HCT116 (cell line): ENCODE data around the gene CCDC38. TPM values are rescaled to one million over a fixed set of nuclear protein-coding genes. Genes with fewer than 3 reads are reported as not detected.

Experiments
- ATAC-seq: fragments of 200-7000 bp; cut with Tn5 transposase; 2 replicates; pipeline ENCODE4 v1.9.1; 2020; ENCODE audit warnings: mild to moderate bottlenecking, moderate library complexity
- BruUV-seq: library from RNA; stranded (reverse); fragments of 400-500 nt; replicated peaks from 2 replicates; lab custom pipeline; 2021; lab: Mats Ljungman, UMichigan
- CTCF ChIA-PET: fragments of 300-600 bp; sonication (Branson Sonifier 250); formaldehyde crosslinking; loops from one replicate; lab custom pipeline; 2021; ENCODE audit warnings: antibody characterized with exemption; lab: Charles Lee
- POLR2A ChIA-PET: fragments of 300-600, 350-600 bp; sonication (Branson Sonifier 250); formaldehyde crosslinking; loops from one replicate; lab custom pipeline; 2021; ENCODE audit warnings: antibody characterized with exemption; lab: Charles Lee
- RAD21 ChIA-PET, 2 experiments: fragments of 300-600 bp; sonication (Branson Sonifier 250); formaldehyde crosslinking; loops; one replicate each; lab custom pipeline; 2023; ENCODE audit warnings: low total read pairs in 2 of 2; ENCODE audit not compliant: uncharacterized antibody in 2 of 2, unreplicated experiment in 2 of 2, low non-redundant PET in 1 of 2; lab: Charles Lee
- DNase-seq: peaks from one replicate; pipeline ENCODE4 v3.0.0-alpha.2; 2010; ENCODE audit warnings: low read depth, low spot score
- H2AFZ ChIP-seq: fragments of 200-600 bp; shearing (Covaris generic), sonication (generic); 2 replicates; pipeline ENCODE4 v1.6.1; 2017; ENCODE audit warnings: low read depth, mixed run types, mixed read lengths, antibody characterized with exemption, low read length; ENCODE audit not compliant: poor library complexity, severe bottlenecking
- H3K27ac ChIP-seq: 2 replicates; pipeline ENCODE4 v1.5.1; 2012; ENCODE audit warnings: low read depth, low read length
- H3K27me3 ChIP-seq: fragments of 200-600 bp; sonication (generic); 2 replicates; pipeline ENCODE4 v1.6.1; 2016; ENCODE audit warnings: mixed run types, low read length, mixed read lengths; ENCODE audit not compliant: insufficient read depth
- H3K36me3 ChIP-seq, 2 experiments: fragments of 200-500 bp in 1 of 2; fragments of 200-600 bp in 1 of 2; sonication (Bioruptor generic) in 1 of 2; sonication (generic) in 1 of 2; 2 replicates each; pipeline versions ENCODE4 v1.5.1 to v1.6.1; 2014 to 2016; ENCODE audit warnings: low read length in 2 of 2, inconsistent platforms in 1 of 2, mixed read lengths in 1 of 2, mixed run types in 1 of 2; ENCODE audit not compliant: insufficient read depth in 2 of 2, control insufficient read depth in 1 of 2
- H3K4me1 ChIP-seq, 2 experiments: fragments of 200-600 bp in 1 of 2; sonication (generic) in 1 of 2; 2 replicates each; pipeline versions ENCODE4 v1.5.1 to v1.6.1; 2012 to 2017; ENCODE audit warnings: low read length in 2 of 2, inconsistent platforms in 1 of 2, mild to moderate bottlenecking in 1 of 2, mixed read lengths in 1 of 2, mixed run types in 1 of 2, moderate library complexity in 1 of 2; ENCODE audit not compliant: insufficient read depth in 2 of 2, control insufficient read depth in 1 of 2
- H3K4me2 ChIP-seq: fragments of 200-600 bp; sonication (generic); 2 replicates; pipeline ENCODE4 v1.6.1; 2017; ENCODE audit warnings: mixed run types, low read length, mixed read lengths
- H3K4me3 ChIP-seq, 2 experiments: fragments of 200-600 bp in 1 of 2; sonication (generic) in 1 of 2; replicated peaks in 1 of 2; 2 replicates each; pipeline ENCODE4 v1.5.1; 2011 to 2016; ENCODE audit warnings: low read length in 2 of 2, control low read depth in 1 of 2, low read depth in 1 of 2, mild to moderate bottlenecking in 1 of 2, mixed read lengths in 1 of 2, mixed run types in 1 of 2
- H3K79me2 ChIP-seq: fragments of 200-600 bp; sonication (generic); 2 replicates; pipeline ENCODE4 v1.6.1; 2017; ENCODE audit warnings: mild to moderate bottlenecking, mixed run types, low read length, moderate library complexity, mixed read lengths; ENCODE audit not compliant: insufficient read depth
- H3K9ac ChIP-seq: fragments of 200-600 bp; sonication (generic); 2 replicates; pipeline ENCODE4 v1.6.1; 2016; ENCODE audit warnings: low read length, mixed read lengths
- H3K9me2 ChIP-seq: fragments of 200-600 bp; sonication (generic), shearing (Covaris generic); 2 replicates; pipeline ENCODE4 v1.6.1; 2017; ENCODE audit warnings: mixed run types, mild to moderate bottlenecking, moderate library complexity; ENCODE audit not compliant: insufficient read depth
- H3K9me3 ChIP-seq, 2 experiments: fragments of 200-500 bp in 1 of 2; fragments of 200-600 bp in 1 of 2; sonication (Bioruptor generic) in 1 of 2; sonication (generic) in 1 of 2; 2 replicates each; pipeline ENCODE4 v1.6.1; 2014 to 2017; ENCODE audit warnings: low read length in 2 of 2, mixed read lengths in 2 of 2, inconsistent platforms in 1 of 2, low read depth in 1 of 2, mild to moderate bottlenecking in 1 of 2, mixed run types in 1 of 2, moderate library complexity in 1 of 2; ENCODE audit not compliant: control insufficient read depth in 1 of 2, insufficient read depth in 1 of 2
- H4K20me1 ChIP-seq: fragments of 200-600 bp; sonication (generic), shearing (Covaris generic); 2 replicates; pipeline ENCODE4 v1.6.1; 2017; ENCODE audit warnings: mixed run types, mild to moderate bottlenecking, moderate library complexity; ENCODE audit not compliant: insufficient read depth
- CEBPB ChIP-seq: IDR thresholded peaks from 2 replicates; pipeline ENCODE4 v1.6.1; 2012; ENCODE audit warnings: low read depth
- ELF1 ChIP-seq: IDR thresholded peaks from 2 replicates; pipeline ENCODE4 v1.6.1; 2012; ENCODE audit warnings: low read depth, borderline replicate concordance
- POLR2A ChIP-seq: IDR thresholded peaks from 2 replicates; pipeline ENCODE4 v1.7.0; 2011; ENCODE audit warnings: borderline replicate concordance; ENCODE audit not compliant: insufficient read depth, insufficient read length; ENCODE audit errors: extremely low read depth
- RAD21 ChIP-seq: IDR thresholded peaks from 2 replicates; pipeline ENCODE4 v1.6.1; 2012; ENCODE audit warnings: low read depth, mild to moderate bottlenecking
- SP1 ChIP-seq: IDR thresholded peaks from 2 replicates; pipeline ENCODE4 v1.6.1; 2012; ENCODE audit warnings: low read depth
- SRF ChIP-seq: IDR thresholded peaks from 2 replicates; pipeline ENCODE4 v1.6.1; 2012; ENCODE audit warnings: low read depth
- intact Hi-C: fragments of 100-400 bp; cut with micrococcal nuclease; formaldehyde crosslinking; loops from 2 replicates; pipeline ENCODE4 v1.10.0; 2022
- total RNA-seq: library from RNA; stranded (reverse); gene quantifications from one replicate; pipeline ENCODE4 v1.2.1, GENCODE V29; 2021; ENCODE audit not compliant: unreplicated experiment
- TF ChIP-seq, protein P1 (sequence below): IDR thresholded peaks from 2 replicates; pipeline ENCODE4 v1.6.1; 2012; ENCODE audit warnings: low read depth

CCDC38 gene
- total RNA-seq, 1 experiment from 2014 or later = 0.27 TPM

- Histone ChIP-seq H3K4me2 (no peak overlapping the region), H3K27ac (no peak overlapping the region), H3K27me3 (no peaks in the 10 kb centered on the region), H3K9ac (no peak overlapping the region), H3K4me3 (no peak overlapping the region), H3K79me2 (no peaks in the 10 kb centered on the region), H3K4me1 (no peaks in the 10 kb centered on the region), H2AFZ (no peak overlapping the region), H3K36me3 (no peaks in the 10 kb centered on the region), H3K9me3 (no peaks in the 10 kb centered on the region), H4K20me1 (no peaks in the 10 kb centered on the region), H3K9me2 (no peaks in the 10 kb centered on the region)
- no peak for DNase-seq
- BruUV-seq = no TSS peak
- TF ChIP-seq CEBPB (no peak), POLR2A (no peak), RAD21 (no peak), ELF1 (no peak), SRF (no peak), SP1 (no peak)
- TF ChIP-seq, protein P1, sequence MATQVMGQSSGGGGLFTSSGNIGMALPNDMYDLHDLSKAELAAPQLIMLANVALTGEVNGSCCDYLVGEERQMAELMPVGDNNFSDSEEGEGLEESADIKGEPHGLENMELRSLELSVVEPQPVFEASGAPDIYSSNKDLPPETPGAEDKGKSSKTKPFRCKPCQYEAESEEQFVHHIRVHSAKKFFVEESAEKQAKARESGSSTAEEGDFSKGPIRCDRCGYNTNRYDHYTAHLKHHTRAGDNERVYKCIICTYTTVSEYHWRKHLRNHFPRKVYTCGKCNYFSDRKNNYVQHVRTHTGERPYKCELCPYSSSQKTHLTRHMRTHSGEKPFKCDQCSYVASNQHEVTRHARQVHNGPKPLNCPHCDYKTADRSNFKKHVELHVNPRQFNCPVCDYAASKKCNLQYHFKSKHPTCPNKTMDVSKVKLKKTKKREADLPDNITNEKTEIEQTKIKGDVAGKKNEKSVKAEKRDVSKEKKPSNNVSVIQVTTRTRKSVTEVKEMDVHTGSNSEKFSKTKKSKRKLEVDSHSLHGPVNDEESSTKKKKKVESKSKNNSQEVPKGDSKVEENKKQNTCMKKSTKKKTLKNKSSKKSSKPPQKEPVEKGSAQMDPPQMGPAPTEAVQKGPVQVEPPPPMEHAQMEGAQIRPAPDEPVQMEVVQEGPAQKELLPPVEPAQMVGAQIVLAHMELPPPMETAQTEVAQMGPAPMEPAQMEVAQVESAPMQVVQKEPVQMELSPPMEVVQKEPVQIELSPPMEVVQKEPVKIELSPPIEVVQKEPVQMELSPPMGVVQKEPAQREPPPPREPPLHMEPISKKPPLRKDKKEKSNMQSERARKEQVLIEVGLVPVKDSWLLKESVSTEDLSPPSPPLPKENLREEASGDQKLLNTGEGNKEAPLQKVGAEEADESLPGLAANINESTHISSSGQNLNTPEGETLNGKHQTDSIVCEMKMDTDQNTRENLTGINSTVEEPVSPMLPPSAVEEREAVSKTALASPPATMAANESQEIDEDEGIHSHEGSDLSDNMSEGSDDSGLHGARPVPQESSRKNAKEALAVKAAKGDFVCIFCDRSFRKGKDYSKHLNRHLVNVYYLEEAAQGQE = no peak
- ChIA-PET CTCF (no interaction called here), POLR2A (no interaction called here), RAD21 (no interaction called here)
- no peak for ATAC-seq
- intact Hi-C loops = no loop called here
These were observed 44.5 kb upstream of the CCDC38 start for GRCh38 chr12:95986635-95987570.
